Measurements from ENCODE around the gene ZNF688.

Gene ZNF688

DNA sequence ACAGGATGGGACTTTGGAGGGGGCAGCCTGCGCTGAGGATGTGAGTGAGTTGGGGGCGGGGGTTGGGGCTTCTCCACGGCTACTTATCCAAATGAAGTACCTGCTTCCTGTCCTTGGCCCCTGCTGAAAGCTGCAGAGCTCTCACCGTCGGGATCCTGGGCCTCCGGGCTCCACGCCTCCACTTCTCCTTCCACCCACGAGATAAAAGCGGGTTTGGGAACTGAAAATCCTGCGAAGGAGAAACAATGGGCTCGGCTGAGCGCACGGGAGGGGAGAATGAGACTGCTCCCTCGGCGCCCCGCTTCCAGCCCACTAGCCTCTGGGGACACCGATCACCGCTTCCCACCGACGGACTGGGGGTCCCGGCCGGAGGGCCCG lies 13.5 kb upstream of the ZNF688 start:
- DNase-seq = no peak

DNA sequence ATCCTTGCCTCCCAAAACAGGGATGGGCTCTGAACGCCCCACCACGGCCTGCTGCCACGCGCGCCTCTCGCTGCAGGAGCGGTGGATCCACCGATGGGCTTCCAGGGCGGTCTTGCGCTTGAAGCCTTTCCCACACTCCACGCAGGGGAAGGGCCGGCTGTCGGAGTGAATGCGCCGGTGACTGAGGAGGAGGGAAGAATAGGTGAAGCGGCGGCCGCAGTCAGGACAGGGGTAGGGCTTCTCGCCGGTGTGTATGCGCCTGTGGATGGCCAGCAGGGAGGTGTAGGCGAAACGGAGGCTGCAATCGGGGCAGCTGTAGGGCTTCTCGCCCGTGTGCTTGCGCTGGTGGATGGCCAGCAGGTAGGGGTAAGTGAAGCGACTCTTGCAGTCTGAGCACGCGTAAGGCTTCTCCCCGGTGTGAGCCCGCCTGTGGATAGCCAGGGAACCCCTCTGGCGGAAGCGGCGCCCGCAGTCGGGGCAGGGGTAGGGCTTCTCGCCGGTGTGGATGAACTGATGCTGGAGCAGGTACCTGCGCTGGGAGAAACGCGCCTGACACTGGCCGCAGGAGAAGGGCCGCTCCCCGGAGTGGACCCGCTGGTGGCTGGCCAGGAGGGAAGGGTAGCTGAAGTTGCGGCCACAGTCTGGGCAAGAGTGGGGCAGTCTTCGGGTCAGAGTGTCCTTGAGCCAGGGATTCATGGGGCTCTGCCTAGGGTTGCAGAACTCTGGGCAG lies 11.3 kb upstream of the ZNF688 start:
- no peak for DNase-seq

DNA sequence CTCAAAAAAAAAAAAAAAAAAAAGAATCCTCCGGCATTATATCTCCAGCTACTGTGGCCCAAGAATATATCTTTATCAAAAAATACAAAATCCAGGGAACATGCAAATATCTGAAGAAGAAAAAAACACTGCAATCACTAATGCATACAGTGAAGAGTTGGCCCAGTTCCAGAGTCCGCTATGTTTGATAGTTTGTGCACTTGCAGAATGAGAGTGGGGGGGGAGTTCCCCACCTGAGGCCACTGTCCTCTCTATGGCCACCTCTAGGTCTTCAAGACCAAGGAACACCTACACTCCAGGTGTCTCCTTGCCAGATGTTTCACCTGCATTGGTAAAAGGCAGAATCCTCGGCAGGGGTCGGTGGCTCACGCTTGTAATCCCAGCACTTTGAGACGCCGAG lies 9.9 kb upstream of the ZNF688 start:
- no peak for DNase-seq

DNA sequence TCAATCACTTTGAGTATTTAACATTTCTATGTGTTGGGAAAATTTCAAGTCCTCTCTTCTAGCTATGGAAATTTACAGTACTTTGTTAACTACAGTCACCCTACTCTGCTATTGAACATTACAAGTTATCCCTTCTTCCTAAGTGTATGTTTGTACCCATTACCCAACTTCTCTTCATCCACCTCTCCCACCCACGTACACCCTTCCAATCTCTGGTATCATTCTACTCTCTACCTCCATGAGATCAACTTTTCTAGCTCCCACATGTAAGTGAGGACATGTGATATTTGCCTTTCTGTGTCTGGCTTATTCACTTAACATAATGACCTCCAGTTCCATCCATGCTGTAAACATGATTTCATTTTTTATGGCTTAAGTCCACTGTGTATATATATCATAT lies 3.2 kb upstream of the ZNF688 start:
- DNase-seq = no peak

DNA sequence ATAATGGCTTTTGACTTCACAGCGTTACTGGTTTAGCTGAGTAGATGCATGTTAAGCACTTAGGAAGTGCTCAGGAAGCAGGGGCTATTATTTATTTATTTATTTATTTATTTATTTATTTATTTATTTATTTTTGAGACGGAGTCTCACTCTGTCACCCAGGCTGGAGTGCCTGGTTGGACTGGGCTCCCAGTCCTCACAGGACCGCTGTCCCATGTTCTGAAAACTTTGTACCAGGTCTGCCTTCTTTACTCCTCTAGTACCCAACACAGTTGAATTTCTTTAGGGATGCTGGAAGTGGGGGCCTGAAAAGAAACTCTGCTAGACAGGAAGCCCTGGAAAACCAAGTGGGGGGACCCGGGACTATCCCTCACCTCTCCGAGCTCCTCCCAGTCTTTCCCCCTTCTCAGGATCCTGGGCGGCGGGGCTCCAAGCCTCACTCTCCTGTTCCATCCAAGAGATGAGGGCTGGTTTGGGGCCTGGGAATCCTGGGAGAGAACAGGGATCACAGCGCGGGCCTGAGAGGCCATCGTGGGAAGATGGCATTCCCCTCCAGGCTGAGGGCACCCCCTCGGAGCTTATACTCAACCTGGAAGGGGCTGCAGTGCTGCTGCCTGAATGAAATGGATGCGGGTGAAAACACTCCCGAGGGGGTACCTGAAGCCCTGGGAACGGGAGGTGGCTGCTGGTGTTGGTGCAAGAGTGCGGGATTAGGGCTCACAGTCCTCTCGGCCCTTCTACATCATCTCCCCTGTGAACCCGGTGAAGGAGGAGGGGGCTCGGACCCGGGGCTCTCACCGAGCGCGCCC lies 674 bp downstream of the ZNF688 start:
- DNase-seq = no peak

DNA sequence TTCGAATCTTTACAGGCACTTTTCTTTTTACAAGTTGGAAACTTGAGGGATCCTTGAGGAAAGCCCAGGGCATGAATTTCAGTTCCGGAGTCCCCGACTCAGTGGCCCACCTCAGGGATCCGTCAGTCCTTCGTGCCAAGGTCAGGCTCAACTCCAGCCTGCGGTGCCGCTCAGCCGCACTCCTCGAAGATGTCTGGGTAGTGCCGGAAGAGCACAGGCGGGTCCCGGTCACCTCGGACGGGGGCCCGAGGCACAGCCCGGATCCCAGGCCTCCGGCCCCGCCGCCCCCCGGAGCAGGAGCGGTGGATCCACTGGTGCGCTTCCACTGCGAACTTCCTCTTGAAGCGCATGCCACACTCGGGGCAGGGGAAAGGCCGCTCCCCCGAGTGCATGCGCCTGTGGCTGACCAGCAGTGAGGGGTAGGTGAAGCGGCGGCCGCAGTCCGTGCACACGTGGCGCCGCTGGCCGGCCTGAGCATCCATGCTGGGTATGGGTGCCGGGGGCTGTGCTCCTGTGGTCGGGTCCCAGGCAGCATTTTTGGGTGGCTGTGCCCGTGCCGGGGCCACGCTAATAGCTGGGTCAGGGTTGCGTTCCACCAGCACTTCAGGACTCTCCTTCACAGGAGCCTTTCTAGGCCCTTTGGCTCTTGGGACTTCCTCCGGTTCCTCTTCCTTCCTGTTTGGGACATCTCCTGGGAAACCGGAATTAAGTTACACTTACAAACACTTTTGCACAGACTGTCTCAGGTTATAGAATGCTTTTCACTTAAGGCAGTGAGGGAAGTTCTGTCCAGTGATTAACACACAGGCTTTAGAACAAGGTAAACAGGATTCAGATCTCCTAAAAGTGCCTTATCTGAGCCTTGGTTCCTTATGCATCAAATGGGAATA lies 1.5 kb downstream of the ZNF688 start:
- DNase-seq = no peak

DNA sequence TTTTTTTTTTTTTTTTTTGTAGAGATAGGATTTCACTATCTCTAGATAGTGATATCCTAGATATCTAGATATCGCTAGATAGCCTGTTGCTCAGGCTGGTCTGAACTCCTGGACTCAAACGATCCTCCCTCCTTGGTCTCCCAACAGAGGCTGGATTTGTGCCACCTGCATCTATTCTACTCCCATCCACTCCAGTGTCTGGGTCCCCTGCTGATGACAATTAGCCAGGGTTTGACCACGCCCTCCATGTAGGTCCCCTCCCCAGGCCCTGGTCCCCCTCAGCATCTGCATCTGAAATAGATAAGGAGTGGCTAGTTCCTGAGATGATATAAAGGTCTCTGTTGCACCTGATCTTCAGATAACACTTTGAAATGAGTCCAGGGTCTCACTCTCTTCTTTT lies 2.2 kb downstream of the ZNF688 start:
- no peak for DNase-seq

DNA sequence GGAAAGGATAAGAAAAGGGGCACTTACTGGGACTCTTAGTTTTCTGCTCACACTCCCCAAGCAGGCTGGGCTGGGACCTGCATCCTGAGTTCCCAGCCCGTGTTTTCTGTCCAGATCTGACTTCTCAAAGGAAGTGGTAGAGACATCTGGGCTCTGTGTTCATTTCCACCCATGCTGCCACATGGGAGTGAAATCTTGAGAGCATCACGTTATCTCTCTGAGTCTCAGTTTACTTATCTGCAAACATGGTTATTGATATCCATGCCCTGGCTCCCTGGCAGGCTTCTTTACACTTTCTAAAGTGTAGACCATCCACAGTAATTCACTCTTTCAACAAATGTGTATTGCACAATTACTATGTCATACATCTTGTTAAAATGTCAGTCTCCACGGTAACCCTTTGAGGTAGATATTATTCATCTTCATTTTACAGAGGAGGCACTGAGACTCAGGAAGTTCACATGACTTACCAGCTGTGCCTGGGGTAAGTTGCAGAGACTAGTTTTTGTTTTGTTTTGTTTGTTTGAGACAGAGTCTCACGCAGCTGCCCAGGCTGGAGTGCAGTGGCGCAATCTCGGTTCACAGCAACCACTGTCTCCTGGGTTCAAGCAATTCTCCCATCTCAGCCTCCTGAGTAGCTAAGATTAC lies 3.4 kb downstream of the ZNF688 start:
- peak in 2 of 4 experiments; percentile 31 to 33 for DNase-seq

DNA sequence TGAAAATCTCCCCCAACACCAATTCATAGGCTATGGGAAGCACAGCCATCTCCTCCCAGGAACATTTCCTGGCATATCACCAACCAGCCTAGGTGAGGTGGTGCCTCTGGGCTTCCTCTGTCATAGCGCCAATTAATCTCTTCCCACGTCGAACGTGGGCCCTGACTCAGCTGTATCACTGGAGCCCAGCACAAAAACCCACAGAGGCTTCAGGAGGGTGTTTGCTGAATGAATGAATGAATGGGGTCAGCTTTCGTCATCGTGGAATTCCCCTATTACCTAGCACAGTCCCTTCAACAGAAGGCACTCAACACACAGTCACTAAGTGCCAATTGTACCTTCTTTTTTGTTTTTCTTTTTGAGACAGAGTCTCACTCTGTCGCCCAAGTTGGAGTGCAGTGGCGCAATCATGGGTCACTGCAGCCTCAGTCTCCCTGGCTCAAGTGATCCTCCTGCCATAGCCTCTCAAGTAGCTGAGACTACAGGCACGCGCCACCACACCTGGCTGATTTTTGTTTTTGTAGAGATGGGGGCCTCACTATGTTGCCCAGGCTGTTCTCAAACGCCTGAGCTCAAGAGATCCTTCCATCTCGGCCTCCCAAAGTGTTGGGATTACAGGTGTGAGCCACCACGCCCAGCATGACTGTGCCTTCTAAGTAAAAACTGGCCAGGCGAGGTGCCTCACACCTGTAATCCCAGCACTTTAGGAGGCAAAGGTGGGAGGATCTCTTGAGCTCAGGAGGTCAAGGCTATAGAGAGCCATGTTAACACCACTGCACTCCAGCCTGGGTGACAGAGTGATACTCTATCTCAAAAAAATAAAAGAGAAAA lies 4.1 kb downstream of the ZNF688 start:
- DNase-seq = no peak

DNA sequence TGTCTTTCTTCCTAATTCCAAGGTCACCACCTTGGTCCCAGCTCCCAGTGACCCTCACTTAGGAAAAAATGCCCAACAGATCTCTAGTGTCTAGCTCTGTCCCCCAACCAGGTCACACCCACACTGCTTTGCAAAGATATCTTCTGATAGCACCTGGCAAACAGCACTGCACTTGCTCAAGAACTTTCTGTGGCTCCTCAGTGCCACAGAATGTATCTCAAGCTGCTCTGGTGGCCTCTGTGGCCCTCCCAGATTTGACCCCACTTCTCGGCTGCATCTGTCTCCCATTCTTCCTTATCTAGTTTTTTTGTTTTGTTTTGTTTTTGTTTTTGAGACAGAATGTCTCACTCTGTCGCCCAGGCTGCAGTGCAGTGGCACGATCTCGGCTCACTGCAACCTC lies 5.0 kb downstream of the ZNF688 start:
- no peak for DNase-seq

DNA sequence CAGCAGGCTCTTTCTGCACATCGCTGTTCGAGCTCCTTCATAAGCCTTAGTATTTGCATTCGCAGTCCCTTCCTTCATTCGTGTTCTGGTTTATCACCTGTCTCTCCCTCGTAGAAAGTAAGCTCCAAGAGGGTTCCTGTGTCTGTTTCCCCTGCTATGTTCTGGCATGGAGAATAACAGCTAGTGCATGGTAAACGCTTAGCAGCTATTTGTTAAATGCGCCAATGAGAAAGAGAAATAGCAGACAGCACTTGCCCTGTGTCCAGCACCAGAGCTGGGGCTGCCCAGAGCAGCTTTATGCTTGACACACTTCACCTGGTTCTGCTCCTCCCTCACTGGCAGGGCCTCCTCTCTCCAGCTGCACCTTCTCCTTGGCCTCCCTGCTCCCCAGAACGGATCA lies 5.5 kb downstream of the ZNF688 start:
- no peak for DNase-seq

DNA sequence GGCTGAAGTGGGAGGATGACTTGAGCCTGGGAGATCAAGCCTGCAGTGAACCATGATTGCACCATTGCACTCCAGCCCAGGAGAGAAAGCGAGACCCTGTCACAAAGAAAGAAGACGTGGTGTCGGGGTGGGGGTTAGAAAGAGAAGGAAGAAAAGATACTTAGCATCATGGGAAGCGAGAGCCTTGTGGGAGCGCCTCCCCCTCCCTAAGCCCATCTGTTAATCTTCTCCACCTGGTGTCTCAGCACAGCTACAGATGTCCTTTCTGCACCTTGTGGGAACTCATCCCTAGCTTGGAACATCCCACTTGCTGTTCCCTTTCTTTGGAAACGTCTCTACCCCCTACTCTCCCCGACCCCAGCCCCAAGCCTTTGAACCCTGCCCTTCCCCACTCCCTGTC lies 6.0 kb downstream of the ZNF688 start:
- no peak for DNase-seq

DNA sequence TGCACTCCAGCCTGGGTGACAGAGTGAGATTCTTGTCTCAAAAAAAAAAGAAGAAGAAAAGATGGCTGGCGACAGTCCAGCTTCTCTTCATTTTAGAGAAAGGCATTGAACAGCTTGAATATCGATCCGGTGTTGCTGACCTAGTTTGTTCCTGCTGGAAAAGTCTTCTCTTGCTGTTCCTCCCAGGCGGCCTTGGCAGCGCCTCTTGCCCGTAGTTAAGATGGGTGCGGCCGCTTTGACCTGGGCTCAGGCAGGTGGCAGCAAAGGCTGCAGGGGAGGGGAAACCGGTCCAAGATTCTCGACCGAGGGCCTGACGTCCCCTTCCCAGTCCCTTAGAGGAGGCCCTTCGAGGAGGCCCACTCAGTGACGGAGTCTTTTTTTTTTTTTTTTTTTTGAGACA lies 9.5 kb downstream of the ZNF688 start:
- no peak for DNase-seq

DNA sequence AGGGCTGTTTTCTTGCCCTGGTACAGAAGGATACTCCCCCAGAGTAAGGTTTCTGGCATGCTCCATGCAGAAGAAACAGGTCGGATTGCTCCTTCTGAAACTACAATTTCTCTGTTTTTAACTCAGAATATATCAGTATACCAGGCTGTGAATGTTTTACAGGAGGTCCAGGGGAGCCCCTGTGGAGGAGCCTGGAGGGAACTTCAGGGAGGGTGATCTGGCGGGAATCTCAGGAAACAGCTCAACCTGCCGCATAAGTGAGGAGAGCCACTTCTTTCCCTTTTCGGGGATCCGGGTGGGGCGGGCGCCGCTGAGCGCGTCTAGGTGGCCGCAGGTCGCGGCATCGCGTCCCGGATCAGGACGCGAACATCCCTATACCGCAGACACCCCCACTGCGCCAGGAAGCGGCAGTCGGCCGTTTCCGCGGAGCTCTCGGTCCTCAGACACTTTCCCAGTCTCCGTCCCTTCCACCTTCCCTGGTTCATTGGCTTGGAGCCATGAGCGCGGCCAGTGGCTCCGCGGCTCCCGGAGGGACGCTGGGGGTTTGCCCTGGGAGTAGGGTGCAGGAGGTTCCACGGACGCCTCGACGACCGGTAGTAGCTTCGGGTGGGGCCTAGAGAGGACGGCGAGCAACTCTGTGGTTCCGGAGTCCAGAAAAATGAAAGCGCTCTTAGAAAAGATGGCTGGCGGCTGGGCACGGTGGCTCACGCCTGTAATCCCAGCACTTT lies 10.3 kb downstream of the ZNF688 start:
- DNase-seq = no peak

DNA sequence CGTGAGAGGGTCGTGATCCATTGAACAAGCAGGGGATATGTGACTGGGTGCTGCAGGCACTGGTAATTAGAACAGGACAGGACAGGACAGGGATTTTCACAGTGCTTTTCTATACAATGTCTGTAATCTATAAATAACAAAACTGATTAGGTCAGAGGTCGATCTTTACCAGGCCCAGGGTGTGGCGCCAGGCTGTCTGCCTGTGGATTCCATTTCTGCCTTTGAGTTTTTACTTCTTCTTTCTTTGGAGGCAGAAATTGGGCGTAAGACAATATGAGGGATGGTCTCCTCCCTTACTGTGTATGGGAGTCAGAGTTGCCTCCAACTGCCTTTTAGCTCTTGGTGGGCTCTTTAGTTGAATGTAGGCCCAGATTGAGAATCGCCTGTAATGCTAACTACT lies 11.8 kb downstream of the ZNF688 start:
- no peak for DNase-seq

DNA sequence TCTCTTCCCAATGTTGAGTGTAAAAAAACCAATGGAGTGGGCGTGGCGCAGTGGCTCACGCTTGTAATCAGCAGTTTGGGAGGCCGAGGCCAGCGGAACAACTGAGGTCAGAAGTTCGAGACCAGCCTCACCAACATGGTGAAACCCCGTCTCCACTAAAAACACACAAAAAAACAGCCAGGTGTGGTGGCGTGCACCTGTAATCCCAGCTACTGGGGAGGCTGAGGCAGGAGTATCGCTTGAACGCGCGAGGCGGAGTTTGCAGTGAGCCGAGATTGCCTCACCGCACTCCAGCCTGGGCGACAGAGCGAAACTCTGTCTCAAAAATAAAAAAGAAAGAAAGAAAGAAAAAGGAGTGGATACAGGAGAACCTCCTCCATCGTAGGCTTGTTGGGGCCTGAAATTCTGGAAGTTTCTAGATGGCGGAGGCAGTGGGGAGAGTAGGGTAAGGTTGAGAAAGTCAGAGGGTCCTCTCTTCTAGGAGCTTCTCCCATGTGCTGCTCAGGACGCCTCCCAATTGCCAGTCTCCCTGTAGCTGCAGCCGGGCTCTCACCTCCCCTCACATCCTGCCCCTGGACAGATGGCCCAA lies 12.6 kb downstream of the ZNF688 start:
- DNase-seq = no peak

DNA sequence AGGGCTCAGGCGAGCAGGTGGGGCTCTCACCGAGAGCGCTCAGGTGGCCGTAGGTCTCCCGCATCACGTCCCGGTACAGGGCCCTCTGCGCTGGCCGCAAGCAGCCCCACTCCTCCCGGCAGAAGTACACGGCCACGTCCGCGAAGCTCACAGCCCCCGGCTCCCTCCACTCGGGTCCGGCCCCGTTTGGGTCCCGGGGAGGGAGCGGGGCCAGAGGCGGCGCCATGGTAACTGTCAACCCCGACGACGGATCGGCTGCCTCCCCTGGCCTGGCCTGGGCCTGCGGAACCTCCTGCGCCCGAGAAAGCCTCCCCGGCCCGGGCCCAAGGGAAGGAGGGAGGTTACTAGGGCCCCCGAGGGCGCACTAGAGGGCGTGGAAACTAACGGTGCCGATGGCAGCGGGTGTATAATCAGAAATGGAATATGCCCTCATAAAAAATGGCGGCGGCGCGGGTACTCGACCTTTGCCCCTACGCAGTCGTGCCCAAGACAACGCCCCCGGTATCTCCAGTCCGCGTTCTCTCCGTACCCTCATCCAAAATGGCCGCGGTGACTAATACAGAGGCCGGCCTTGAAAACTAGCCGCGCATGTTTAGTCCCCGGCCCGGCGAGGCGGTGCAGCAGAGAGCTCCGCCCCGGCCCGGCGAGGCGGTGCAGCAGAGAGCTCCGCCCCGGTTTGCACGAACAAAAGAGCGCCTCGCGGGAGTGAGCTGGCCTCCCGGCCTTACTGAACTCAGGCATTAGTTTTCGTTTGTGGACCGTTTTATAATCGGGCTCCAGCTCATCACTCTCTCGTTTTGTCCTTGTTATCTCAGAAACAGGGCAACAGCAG lies 13.3 kb downstream of the ZNF688 start, which contains the start of gene ZNF764:
ZNF764 (minus strand) TSS at position 418 of the 832 bp plus-strand sequence; CDS start at position 226, 192 bp downstream.
- peak; percentile 82 to 93 (median 88) for DNase-seq

DNA sequence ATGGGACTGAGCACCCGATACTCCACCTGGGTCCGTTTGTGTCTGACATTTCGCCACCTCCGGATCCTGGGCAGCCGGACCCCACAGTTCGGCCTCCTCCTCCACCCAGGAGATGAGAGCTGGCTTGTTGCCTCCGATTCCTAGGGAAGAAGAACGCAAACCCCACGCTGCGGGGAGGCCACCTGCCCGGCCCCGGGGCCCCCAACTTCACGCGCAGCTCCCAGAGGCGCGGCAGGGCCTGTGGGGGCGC lies 13.9 kb downstream of the ZNF688 start:
- DNase-seq = no peak

DNA sequence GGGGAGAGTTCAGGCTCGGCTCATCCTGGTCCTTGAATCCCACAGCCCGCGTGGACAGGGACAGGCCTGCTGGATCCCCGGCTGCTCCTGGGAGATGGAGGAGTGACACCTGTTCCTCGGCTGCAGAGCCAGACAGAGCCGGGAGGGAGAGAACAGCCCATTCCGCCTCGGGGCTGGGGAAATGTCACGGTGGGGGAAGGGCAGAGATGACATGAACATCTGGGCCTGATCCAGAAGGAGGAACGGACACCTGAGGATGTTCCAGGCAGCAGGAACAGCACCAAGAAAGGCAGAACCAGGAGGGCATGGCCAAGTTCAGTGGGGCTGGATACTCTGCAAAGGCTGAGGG lies 15.4 kb downstream of the ZNF688 start:
- no peak for DNase-seq
